ENCODE results near the gene PTRH1.
"Not testable (repeated sequence)": the region's sequence is repeated elsewhere in the genome, so short reads cannot be mapped to it uniquely, and the experiment has no call there.

The PTRH1 gene

DNA sequence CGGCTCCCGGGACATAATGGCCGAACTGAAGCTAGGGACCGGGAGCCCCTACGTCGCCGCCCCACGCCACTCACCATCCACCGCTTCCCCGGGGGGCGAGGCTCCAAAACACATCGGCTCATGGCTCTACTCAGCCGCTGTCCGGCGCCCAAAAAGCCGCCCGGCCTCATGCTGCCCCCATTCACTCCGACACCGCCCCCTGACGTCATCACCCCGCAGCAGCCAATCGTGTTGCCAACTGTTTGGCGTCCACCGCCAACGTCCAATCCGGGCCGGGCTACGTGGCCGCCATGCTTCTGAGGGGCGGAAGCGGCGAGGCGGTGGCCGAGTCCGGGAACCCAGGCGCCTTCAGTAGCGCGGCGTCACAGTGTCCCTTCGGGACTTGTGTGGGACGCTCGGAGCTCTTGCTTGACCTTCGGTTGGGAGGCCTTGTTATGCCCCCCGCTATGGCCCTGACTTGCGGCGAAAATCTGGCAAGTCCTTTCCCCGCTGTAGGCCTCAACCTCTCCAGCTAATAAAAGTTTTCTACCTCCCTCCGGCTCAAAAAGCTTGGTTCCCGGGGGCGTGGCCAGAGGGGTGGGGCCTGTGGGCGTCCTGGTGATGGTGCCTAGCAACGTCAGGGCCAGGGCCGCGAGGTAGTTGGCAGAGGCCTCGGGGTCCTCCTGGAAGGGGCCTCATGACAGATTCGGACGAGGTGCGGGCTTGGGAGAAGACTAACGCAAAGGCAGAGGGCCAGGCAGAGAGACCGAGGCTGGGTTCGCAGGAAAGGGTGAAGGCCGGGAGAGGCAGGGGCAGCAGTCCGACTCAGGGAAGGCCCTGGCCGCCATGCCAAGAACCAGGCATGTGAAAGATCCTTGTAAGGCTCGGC is at the start of gene PTRH1, which contains the start of gene TTC16:
Gene PTRH1 (minus strand): TSS at position 194 of the 868 bp plus-strand sequence. CDS start 24 bp downstream, at position 170.
Gene TTC16 (plus strand): TSS at position 610 of the 868 bp plus-strand sequence. CDS start 67 bp downstream, at position 677.
- peak; percentile 93 to 96 for DNase-seq (ENCODE audit: low read depth in 2 of 2)

DNA sequence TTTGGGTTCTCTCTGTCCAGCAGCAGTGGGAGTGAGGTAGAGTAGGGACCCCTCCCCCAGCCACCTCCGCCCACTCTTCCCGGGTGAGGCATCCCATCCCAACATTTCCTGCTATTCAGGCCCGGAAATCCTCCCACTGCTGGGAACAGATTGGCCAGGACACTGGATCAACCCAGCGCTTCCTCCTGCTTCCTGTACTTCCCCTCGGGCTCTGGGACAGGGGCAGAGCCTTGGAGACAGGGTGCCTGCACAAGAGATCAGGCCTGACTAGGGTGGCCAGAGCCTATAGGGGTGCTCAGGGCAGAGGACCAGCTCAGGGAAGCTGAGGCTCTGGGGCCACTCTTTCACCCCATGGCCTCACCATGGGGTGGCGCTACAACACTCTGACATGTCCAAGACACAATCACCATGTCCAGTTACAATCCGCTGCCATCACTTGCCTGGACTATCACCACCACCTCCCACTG is 48.5 kb upstream of the PTRH1 start:
- DNase-seq (ENCODE audit: low read depth in 2 of 2) = no peak

DNA sequence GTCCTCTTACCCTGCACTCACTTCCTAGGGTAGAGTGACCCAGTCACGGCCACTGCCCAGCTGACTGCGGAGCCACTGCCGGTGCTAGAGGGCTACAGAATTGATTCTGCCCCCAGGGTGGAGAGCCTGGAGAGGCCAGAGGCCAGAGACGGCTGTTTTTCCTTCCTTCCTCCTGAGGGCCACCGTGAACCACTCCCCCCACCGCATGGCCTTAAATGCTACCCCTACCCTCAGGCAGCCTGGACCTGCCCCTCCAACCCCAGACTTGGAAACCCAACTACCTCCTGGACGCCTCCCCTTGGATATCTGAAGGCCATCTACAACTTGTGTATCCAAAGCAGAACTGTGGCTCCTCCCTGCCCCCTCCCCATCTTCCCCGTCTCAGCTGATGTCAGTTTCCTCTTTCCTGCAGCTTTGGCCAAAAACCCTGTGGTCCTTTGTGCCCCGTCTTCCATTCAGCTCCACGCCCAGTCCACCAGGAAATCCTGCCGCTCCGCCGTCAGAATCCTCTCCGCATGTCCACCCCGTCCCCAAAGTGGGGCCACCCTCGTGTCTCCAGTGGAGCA is 46.7 kb upstream of the PTRH1 start:
- no peak for DNase-seq (ENCODE audit: low read depth in 2 of 2)

DNA sequence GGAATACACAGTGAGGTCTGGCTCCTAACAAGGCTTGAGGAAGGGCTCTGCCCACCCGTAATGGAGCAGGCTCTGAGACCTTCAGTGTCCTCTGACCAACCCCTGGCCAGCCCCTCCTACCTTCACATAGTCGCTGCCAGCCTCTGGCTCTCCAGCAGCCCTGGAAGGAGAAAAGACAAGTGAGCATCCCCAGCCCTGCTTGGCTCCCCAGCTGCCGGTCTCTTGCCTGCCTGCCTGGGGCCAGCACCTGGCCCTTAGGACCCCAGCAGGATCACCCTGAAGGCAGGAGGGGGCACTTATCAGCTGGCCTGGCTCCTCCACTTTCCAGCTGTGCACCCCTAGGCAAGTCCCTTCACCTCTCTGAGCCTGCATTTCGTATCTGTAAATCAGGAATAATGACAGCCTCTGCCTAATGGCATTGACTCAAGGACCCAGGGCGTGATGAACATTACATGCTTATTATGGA is 46.1 kb upstream of the PTRH1 start:
- DNase-seq (ENCODE audit: low read depth in 2 of 2) = no peak

DNA sequence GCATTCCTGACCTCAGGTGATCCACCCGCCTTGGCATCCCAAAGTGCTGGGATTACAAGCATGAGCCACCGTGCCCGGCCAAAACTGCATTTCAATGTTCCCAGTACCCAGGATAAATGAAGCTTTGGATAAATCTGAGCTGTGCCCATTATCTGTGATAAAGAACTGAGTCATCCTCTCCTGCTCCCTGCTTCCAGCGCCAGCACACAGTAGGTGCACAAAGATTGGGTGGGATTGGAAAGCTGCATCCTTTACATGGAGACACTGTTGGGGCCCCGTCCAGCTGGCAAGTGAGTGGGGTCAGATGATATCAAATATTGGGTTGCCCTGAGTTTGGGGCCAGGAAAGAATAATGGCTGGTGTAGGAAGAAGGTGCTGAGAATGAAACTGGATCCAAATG is 45.6 kb upstream of the PTRH1 start:
- DNase-seq (ENCODE audit: low read depth in 2 of 2) = no peak

- no peak for DNase-seq (ENCODE audit: low read depth in 2 of 2)
Measured at GRCh38 chr9:127758843-127759242, 43.4 kb upstream of the PTRH1 start.

DNA sequence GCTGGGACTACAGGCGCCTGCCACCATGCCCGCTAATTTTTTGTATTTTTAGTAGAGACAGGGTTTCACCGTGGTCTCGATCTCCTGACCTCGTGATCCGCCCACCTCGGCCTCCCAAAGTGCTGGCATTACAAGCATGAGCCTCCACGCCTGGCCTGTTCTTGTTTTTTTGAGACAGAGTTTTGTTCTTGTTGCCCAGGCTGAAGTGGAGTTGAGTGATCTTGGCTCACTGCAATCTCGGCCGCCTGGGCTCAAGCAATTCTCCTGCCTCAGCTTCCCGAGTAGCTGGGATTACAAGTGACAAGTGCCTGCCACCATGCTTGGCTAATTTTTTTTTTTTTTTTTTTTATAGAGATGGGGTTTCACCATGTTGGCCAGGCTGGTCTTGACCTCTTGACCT is 41.3 kb upstream of the PTRH1 start:
- DNase-seq (ENCODE audit: low read depth in 2 of 2) = not testable (repeated sequence)

GRCh38 chr9:127756233-127756632 is 40.8 kb upstream of the PTRH1 start:
- DNase-seq (ENCODE audit: low read depth in 2 of 2) = no peak

DNA sequence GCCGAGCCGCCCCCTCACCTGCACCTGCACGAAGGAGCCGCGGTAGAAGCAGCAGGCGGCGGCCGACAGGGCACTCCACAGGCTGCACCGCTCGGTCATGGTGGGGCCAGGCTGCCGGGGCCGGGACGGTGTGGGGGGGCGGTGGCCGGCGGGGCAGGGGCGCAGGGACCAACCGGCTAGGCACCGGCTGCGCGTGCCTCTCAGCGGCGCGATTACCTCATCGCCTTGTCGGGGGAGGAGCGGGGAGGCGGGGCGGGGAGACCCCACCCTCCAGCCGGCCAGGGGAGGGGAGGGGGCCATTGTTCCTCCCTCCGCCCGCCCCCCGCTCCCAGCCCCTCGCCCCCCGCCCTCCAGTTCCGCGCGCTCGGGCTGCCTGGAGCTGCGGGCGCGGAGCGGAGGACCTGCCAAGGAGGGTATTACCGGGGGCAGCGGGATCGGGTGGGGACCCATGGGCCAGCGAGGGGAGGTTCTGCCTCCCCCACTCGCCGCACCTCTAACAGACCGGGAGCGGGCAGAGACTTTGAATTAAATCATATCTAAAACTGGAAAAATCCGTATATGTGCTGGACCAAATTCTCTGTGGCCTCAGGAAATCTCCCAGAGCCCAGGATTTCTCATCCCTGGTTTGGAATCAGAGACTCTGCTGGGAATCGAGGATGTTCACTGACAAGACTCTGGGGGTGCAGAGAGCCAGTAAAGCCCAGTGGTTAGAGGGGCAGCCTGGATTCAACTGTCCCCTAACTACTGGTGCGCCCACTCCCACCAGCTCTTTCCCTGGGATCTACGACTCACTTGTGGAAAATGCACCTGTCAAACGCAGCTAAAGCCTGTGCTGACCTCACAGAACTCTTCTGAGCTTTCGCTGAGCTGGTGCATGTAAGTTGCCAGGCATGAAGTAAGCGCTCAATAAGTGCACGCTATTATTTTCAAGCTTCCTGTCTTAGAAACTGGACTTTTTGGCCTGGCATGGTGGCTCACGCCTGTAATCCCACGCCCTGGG is 39.9 kb upstream of the PTRH1 start:
- DNase-seq (ENCODE audit: low read depth in 2 of 2) = no peak

DNA sequence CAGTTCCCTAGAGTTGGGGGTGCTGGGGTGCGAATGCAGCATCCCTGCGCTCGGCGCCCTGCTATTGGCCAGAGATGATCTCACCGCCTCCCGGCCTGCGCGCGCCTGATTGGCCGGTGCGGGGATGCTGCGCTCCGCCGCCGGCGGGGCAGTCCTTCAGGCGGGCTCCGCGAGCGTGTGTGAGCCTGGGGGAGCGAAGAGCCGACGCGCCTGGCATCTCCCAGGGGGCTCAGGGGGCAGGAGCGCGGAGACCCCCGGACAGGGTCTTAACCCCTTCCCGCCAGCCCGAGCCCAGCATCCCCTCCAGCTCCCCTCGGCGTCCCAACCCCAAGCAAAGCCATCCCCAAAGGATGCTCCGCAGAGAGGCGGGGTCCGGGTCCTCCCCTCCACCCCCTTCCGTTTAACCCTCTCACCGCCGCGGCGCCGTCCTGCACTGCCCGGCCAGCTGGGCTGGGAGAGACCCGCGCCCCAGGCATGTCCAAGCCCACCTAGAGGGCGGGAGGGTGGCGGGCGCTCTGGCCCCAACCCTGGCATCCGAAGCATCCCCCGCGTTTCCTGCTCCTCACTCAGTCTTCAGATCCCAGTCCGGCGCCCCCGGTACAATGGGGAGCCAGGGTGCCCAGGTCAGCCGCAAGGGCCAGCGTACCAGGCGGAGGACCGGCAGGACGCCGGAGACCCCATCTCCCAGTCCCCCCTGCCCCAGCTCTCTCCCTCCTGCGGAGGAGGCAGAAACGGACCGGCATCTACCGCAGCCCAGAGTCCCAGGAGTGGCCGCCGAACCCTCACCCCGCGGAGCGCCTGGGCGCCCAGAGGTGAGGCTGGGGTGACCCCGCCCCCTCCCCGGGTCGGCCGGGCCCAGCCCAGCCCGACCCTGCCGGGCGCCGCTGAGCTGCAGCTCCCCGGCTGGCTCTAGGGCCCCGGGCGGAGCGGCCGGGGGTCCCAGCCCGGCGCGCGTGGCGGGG is 38.9 kb upstream of the PTRH1 start:
- no peak for DNase-seq (ENCODE audit: low read depth in 2 of 2)

DNA sequence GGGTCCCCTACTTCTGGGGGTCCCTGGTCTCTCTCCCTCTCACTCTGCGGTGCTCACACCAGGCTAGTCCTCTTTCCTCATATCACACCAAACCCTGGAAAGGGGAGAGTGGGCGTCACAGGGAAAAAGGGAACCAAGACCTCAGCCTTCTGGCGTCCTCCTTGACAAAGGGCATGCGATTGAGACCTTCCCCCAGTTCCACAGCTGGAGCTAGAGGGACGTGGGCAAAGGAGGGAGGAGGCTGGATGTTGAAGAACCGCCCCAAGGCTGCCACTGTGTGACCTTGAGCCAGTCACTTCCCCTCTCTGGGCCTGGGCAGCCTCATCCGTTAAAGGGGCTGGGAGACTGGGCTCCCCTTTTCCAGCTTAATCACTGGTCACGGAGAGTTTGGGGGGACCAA is 38.2 kb upstream of the PTRH1 start:
- no peak for DNase-seq (ENCODE audit: low read depth in 2 of 2)

GRCh38 chr9:127753148-127753547 is 37.7 kb upstream of the PTRH1 start:
- DNase-seq (ENCODE audit: low read depth in 2 of 2) = no peak

DNA sequence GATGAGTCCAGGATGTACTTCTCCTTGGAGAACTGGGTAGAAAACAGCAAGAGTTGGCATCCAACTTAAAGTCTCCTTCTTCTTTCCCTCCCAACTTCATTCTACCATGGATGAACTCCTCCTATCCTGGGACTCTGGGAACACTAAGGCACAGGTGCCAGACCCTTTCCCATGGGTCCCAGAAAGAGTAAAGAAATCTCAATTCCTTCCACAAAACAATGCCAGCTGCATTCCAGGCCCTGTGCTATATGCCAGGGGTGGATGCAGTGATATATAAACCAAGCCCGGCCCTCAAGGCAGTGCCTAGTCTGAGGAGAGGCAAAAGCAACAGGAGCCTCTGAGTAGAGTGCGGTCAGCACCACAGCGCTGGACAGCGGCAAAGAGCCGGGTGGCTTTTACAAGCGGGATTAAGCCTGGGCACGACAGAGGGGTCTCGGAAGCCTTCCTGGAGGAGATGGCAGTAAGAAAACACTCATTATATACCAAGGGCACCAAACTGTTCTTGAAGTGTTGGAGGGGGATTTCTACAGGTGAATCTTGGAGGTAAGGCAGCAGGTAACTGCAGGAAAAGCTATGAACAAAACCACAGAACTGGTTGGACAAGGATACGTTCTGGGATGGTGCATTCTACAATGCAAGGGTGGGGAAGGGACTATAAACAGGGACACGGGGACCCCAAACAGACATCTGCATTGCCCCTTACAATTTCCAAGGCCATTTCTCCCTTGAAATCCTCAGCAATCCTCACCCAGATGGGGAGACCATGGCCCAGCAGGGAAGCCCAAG is 36.0 kb upstream of the PTRH1 start:
- DNase-seq (ENCODE audit: low read depth in 2 of 2) = no peak

DNA sequence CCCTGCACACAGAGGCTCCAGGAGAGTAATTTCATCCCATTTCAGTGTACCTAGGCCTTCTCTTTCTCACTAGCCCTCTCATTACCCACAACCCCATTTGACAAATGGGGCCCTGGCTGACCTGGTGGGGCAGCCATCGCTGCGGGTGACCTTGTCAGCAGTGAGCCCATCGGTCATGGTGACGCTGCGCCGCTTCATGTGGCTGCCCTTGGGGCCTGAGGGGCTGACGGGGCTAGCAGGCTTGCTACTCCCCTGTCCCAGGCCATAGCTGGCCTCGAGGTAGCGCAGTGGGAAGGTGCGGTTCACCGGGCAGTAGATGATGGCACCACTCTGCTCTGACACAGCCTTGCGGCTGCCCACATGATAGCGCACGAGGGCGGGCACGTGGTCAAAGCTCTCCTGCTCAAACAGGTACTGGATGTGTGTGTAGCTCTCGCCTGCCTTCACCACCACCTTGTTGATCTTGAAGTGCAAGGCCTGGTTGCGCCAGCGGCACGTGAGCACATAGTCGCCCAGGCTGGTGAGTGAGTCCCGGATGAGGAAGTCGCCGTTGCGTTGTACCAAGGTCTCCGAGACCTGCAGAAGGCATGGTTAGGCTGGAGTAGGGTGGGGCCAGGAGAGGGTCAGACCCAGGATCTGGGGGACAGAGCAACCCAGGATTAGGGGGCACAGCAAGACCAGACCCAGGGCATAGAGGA is 33.8 kb upstream of the PTRH1 start:
- no peak for DNase-seq (ENCODE audit: low read depth in 2 of 2)

DNA sequence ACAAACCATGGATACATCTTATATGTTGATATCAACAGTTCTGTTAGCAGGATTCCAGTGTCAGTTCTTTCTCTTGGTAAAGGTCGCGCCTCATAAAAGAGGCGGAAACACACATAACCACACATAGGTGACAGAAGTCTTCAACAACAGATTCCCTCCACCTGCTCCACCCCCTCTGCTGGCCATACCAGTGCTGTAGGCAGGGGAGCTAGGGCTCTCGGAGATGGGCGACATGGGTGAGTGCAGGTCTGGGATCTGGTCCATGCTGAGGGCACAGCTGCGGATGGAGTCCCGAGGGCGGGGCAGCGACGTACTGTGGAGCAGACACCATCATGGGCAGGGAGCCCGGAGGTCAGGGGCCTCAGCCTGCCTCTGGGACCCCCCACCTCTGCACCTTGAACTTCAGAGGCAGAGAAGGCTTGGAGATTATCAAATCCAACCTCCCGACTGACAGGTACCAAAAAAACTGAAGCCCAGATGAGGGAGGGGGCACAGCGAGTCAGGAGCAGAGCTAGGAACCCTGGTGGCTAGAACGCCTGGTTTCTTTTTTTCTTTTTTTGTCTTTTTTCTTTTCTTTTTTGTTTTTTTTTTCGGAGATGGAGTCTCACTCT is 31.6 kb upstream of the PTRH1 start:
- no peak for DNase-seq (ENCODE audit: low read depth in 2 of 2)

DNA sequence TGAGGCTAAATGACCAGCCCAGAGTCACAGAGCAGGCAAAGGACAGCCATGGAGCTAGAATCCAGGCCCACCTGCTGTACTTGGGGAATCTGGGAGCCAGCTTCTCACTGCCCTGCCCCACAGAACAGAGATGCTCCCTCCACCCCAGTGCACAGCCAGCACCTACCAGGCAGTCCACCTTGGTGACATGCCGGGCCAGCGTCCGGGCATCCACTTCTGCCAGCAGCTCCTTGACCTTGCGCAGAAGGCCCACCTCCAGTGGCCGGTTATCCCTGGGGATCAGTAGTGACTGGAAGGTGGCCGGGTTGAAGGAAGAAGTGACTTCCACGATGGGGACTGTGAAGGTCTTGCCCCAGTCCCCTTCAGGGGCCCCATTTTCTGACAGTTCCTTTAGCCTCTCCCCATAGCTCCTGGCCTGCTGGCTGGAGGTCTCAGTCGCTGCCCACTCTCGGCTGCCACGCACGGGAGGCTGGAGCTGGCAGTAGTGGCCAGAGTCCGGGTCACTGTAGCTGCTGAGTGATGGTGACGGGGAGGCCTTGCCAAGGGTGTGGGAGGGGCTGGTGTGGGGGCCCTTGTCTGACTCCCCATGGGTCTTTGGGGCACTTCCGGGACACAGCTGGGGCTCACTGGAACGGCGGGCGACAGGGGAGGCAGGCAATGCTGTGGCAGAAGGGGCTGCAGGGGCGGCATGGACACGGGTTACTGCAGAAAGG is 29.1 kb upstream of the PTRH1 start:
- DNase-seq (ENCODE audit: low read depth in 2 of 2) = no peak

DNA sequence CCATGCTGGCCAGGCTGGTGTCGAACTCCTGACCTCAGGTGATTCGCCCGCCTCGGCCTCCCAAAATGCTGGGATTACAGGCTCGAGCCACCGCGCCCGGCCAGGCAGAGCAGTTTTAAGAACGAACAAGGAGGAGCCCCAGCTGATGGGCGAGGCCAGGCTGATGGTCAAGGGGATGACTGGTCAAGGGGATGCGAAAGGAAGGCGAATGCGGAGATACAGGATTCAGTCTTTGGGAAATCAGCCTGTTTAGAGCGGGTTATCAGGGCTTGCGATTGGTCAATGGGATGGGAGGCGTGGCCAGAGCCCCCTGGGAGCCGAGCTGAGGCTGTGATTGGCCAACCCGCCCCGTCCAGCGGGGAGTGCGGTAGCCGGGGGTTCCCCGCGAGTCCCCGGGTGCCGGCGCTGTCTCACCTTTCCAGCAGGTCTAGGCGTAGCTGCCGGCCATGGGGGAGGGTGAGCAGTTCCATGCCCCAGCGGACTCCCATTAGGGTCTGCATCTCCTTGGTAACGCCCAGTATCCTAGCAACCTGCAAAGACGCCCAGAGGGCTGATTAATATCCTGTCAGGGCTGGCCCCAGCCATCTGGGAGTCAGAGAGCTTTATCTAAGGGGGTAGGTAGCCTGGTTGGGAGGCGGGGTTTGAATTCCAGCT is 27.1 kb upstream of the PTRH1 start:
- DNase-seq (ENCODE audit: low read depth in 2 of 2) = no peak
